HG03135 (cell line): ENCODE results near the gene NAALAD2.
"Not testable (repeated sequence)": the region's sequence is repeated elsewhere in the genome, so short reads cannot be mapped to it uniquely, and the experiment has no call there.

Experiments used
- ATAC-seq: cut with Tn5 transposase; IDR thresholded peaks from one replicate; pipeline ENCODE4 v1.9.1; 2021; ENCODE audit warnings: mild to moderate bottlenecking, moderate library complexity; ENCODE audit not compliant: unreplicated experiment

The NAALAD2 gene

DNA sequence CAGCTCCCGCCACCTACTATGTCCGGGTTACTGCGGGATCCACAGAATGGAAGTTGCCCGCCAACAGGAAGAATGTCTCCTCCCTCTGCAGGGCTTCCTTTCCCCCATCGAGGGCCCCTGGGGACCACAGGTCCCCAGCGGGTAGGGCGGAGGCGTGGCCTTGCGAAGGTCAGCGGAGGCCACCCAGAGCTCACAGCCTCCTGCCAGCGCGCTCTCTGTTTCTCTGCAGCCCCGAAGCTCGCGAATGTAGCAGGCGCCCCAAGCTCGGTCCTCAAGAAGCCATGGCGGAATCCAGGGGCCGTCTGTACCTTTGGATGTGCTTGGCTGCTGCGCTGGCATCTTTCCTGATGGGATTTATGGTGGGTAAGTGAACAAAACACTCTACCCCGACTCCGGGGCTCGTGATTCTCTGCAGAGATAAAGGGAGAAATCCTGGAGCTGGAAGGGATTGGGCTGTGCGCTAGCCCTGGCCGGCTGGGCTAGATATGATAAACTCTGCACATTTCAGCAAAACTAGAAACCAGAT is at the start of gene NAALAD2:
TSS of gene NAALAD2 (plus strand) at position 186 of the 526 bp plus-strand sequence. CDS start at position 282, 96 bp downstream.
- ATAC-seq: peak; percentile 74

DNA sequence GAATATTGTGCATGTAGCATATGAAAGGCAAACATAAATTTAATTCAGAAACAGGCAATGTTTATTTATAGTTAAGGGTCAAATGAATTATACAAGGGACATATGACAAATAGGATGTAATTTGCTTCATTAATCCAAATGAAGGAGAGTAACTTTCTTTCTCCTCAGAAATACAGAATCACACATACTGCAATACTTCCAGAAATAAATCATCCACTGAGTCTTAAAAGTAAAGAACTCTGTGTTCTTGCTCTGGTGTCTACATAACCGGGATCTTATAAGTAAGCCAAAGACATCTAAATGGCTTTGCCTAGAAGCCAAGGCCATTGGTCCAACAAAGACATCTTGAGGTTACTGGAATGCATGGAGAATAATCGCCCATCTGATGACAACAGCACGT is 48.8 kb upstream of the NAALAD2 start, which contains the start of gene UBTFL1:
TSS of gene UBTFL1 (plus strand) at position 301 of the 400 bp plus-strand sequence. CDS start at position 301, 0 bp downstream.
- ATAC-seq: not testable (repeated sequence)

DNA sequence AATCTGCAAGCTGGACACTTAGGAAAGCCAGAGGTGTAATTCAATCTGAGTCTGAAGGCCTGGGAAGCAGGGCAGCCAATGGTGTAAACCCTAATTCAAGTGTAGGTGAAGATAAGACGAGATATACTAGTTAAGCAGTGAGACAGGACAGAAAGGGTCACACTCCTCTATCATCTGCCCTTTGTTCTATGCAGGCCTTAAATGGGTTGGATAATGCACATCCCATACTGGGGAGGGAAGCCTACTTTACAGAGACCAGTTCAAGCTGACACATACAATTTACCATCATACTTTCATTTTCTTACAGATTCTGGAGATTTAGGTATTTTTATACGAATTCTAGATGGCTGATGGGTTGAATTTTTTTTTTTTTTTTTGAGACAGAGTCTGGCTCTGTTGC is 45.7 kb upstream of the NAALAD2 start:
- not testable (repeated sequence) for ATAC-seq

- ATAC-seq: not testable (repeated sequence)
Observed at GRCh38 chr11:90095230-90095924, 39.1 kb upstream of the NAALAD2 start.

- not testable (repeated sequence) for ATAC-seq
Observed at GRCh38 chr11:90098261-90098660, 36.2 kb upstream of the NAALAD2 start.

- no peak for ATAC-seq
Observed at GRCh38 chr11:90100431-90100830, 34.0 kb upstream of the NAALAD2 start.

DNA sequence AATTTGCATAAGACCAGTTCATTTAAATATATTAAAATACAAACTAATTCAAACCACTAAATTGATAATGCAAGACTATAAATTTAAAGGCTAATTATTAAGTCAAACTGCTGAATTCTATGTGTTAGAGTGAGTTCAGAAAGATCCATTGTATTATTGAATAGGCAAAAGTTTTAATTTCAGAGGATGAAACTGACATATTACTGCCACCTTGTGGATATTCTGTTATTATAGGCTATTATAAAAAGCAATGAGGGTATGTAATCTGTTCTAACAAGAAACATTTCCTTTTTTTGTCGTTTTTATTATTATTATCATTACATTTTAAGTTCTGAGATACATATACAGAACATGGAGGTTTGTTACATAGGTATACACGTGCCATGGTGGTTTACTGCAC is 20.9 kb upstream of the NAALAD2 start:
- no peak for ATAC-seq

GRCh38 chr11:90120191-90120590 is 14.3 kb upstream of the NAALAD2 start:
- ATAC-seq: no peak

GRCh38 chr11:90124371-90124770 is 10.1 kb upstream of the NAALAD2 start:
- ATAC-seq: no peak

- no peak for ATAC-seq
Observed at GRCh38 chr11:90124946-90125345, 9.5 kb upstream of the NAALAD2 start.

- ATAC-seq: no peak
Observed at GRCh38 chr11:90133560-90134477, 644 bp upstream of the NAALAD2 start.

- no peak for ATAC-seq
Observed at GRCh38 chr11:90135016-90135415, 553 bp downstream of the NAALAD2 start.

DNA sequence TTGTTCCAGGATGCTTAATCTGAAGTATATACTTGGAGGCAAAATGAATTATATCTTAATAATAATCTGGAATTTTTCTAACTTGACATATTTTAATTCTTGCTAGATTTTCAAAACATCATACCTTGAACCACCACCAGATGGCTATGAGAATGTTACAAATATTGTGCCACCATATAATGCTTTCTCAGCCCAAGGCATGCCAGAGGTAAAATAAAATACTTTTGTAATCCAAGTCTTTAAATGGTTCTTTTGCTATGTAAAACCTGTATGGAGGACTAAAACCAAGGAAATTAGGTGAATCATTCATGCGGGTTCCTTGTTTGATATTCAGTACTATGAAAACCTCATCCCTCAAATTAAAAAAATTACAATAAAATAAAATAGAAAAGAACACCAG is 14.4 kb downstream of the NAALAD2 start:
- no peak for ATAC-seq

GRCh38 chr11:90166982-90167573 is 32.6 kb downstream of the NAALAD2 start:
- not testable (repeated sequence) for ATAC-seq

DNA sequence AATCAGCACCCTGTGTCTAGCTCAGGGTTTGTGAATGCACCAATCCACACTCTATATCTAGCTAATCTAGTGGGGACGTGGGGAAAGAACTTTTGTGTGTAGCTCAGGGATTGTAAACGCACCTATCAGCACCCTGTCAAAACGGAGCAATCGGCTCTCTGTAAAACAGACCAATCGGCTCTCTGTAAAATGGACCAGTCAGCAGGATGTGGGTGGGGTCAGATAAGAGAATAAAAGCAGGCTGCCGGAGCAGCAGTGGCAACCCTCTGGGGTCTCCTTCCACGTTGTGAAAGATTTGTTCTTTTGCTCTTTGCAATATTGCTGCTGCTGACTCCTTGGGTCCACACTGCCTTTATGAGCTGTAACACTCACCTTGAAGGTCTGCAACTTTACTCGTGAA is 33.2 kb downstream of the NAALAD2 start:
- not testable (repeated sequence) for ATAC-seq

GRCh38 chr11:90168571-90168970 is 34.1 kb downstream of the NAALAD2 start:
- no peak for ATAC-seq

DNA sequence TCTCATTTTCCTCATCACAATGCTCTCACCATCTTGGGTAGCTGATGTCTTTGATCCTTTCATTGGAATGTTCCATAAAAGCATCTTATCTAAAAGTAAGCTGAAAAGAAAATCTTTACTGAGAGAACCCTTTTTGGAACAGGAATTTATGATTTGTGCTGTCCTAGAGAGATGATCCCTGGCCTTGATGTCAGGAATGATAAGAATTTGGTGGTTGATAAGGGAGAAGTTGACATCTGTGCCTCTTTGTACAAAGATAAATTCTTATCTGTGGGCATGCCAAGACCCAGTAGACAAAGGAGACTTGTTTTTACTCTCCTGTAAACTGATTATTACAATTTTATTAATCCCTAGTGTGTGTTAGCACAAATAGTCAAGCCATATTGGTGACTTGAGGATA is 36.9 kb downstream of the NAALAD2 start:
- no peak for ATAC-seq

- ATAC-seq: no peak
Observed at GRCh38 chr11:90176069-90176468, 41.6 kb downstream of the NAALAD2 start.

DNA sequence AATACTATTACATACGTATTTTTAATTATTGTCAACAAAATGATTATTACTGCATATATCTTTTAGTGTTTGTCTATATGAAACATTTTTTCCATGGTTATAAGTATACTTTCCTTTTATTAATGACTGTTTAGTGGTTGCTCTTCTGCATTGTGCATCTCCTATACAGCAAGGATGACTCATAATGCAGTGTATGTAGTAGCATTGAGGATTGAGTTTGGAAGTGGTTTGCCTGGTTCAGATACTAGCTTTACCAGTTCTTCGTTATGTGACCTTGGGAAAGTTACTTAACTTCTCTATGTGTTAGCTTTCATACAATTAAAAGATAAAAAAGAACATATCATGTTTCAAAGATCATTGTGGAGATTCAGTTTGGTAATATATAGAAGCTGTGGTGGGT is 44.3 kb downstream of the NAALAD2 start:
- ATAC-seq: no peak

- no peak for ATAC-seq
Observed at GRCh38 chr11:90179923-90180322, 45.5 kb downstream of the NAALAD2 start.

DNA sequence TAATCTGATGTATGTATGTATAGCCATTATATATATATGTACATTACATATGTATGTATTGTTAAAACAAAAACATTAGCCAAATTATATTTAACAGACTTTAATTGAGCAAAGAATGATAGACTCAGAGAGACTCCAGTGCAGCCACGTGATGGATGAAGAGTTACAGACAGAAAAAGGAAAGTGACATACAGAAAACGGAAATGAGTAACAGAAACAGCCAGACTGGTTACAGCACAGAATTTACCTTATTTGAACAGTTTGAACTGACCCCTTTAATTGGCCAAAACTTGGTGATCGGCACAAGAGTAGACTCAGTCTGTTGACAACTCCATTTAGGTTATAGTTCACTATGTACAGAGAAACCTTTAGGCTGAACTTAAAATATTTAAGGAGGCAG is 53.4 kb downstream of the NAALAD2 start:
- ATAC-seq: no peak
